ELF-1 (cell line): Measurements from ENCODE around the gene WNT9B.
A peak's percentile ranks its signal among the peaks of the same experiment; 100 is the strongest.

Experiments
- DNase-seq: peaks from one replicate; pipeline ENCODE4 v3.0.0-alpha.2; 2016; ENCODE audit warnings: low read depth, low spot score

Gene WNT9B

DNA sequence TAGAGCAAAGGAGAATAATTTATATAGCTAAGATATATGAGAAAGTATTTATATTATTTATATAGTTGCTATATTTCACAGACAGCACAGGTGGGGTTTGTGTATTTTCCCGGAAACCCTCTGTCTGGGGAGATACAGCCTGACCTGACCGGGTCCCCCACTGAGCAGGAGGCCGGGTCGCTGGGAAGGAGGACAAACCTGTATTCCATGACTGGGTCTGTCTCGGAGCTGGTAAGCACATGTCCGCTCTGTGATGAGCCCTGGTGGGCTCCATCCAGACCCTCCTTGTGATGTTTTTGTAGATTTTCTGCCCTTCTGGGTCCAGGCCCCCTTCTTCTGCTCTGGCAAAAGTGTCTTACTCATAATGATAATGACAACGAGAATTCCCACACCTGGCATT is 27.7 kb downstream of the WNT9B start:
- no peak for DNase-seq

GRCh38 chr17:46881015-46881414 is 29.6 kb downstream of the WNT9B start:
- no peak for DNase-seq

DNA sequence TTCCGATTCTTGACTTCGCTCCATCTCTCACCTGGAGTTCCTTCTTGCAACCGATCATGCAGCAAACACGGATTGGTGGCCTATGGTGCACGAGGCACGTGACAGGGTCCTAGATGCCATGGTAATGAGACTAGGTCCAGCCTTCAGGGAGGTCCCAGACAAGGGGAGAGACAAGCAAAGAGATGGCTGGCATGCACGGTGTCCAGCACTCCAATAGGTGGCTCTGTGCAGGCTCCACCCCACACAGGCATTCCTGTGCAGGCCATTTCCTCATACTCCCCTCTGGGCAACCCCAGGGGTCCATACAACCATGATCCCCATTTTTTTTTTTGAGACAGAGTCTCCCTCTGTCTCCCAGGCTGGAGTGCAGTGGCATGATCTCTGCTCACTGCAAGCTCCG is 31.3 kb downstream of the WNT9B start:
- DNase-seq, result no peak

- no peak for DNase-seq
These were observed 32.6 kb downstream of the WNT9B start for GRCh38 chr17:46883871-46884520.

- no peak for DNase-seq
These were observed 33.2 kb downstream of the WNT9B start for GRCh38 chr17:46884552-46884951.

- DNase-seq, result no peak
These were observed 34.3 kb downstream of the WNT9B start for GRCh38 chr17:46885415-46886309.

DNA sequence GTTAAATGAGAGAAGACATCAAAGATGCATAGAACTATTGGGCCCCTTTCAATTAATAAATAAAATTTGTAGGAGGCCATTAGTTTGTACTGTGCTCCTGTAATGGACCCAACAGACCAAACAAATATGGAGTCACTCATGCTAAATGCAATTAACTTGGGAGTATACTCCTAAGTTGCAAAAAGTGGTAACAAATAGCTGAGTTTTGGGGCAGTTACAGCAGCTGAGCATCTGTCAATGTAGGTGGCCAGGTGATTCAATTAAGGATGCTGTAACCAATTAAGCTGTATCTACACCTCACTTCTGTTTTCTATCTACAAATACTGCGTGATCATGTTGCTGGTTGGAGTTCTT is 34.9 kb downstream of the WNT9B start:
- DNase-seq, result no peak

DNA sequence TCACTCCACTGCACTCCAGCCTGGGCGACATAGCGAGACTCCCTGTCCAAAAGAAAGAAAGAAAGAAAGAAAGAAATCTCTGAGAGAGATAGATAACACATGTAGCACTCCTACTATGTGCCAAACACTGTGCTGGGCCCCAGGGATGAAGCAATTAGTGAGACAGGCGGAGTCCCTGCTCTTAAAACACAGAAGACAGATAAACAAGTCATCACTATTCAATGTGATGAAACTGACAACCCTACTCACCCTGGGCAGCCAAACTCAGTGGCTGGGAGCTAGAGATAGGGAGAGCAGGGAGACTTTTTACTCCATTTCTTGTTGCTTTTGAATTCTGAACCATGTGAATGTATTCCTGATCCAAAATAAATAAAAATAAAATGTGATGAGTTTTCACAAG is 36.3 kb downstream of the WNT9B start:
- no peak for DNase-seq

GRCh38 chr17:46888727-46889126 is 37.3 kb downstream of the WNT9B start:
- DNase-seq, result no peak

DNA sequence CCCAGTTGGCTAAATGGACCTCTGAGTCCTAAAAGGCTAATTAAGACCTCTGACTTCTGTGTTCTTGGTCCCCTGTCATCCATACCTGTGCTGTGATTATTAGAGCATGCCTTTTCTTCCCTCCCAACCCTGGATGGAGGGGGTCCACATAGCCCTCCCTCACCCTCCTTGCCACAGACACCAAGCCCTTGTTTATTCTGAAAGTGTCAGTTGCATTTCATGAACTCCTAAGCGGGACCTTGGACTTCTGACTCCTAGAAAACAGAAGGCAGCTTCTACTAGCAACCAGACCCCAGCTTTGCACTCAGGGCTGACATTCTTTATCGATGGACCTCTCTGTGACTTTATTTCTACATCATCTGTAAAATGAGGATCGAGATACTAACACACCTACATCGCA is 38.1 kb downstream of the WNT9B start:
- no peak for DNase-seq

GRCh38 chr17:46889992-46890564 is 38.7 kb downstream of the WNT9B start:
- DNase-seq, result peak; percentile 57

DNA sequence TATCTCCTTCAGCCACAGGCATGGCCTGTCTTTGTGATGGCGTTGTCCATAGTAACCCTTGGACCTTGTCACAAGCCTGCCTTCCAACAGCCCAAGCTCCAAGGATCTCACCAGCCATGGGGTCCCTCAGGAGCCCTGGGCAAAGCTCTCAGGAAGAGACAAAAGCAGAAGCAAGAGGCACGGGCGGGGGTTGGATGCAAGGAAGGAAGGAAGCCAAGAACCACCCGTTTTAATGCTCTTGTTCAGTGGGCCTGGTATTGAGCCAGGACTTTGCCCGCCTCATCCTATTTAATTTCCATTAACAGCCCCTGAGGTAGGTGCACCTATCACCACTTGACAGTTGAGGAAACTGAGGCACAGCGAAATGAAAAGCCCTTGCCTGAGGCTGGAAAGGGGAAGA is 39.3 kb downstream of the WNT9B start:
- no peak for DNase-seq

DNA sequence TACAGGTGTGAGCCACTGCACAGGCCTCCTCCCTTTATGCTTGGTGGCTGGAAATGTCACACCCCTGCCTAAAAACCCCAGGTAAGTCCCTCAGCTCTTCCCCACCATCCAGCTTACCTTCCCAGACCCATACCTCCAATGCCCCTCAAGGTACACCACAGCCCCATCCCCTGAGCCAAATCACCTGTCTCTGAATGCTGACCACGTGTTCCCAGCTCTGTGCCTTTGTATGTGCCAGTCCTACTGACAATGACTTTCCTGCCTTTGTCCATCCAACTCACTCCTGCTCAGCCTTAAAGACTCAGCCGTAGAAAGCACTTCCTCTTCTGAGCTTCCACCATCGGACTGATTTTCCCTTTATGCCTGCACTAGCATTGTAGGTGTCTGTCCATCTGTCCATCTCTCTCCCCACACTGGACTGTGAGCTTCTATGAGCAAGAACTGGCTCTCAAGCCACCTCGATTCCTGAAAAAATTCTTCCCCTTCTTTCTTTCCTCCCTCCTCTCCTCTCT is 40.9 kb downstream of the WNT9B start:
- DNase-seq, result no peak

DNA sequence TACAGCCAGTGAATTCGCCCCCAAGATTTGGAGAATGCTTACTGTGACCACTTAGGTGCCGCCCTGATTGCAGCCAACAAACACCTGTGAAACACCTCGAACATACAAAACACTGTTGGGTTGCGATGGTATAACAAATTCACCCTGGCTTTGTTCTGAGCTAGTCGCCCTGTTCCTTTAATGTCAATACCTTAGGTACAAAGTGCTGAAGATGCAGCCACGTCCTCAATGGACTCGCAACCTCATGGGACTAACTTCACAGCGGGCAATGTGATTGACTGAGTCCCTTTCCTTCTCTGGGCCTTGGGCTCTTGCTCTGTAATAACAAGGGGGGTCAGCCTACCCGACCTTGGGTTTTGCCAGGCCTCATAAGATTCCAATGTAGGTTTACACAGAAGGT is 42.6 kb downstream of the WNT9B start:
- DNase-seq, result no peak

- peak; percentile 92 for DNase-seq
These were observed 43.2 kb downstream of the WNT9B start for GRCh38 chr17:46894476-46895151.

DNA sequence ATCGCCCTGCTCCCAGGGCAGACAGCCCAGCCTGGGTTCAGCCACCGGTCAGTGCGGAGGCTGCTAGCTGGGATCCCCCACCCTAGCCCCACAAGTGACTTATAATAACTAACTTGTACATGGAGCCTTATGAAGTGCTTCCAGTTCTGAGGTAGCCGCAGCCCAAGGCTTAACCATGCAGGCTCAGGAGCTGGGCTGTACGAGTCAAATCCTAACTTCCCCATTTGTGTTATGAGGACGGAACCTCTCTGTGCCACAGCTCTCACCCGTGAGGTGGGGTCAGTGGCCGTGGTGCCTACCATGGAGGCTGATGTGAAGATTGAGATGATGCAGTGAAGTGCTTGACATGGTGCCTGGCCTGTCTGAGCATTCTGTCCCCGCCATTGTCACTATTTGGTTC is 43.8 kb downstream of the WNT9B start:
- no peak for DNase-seq

DNA sequence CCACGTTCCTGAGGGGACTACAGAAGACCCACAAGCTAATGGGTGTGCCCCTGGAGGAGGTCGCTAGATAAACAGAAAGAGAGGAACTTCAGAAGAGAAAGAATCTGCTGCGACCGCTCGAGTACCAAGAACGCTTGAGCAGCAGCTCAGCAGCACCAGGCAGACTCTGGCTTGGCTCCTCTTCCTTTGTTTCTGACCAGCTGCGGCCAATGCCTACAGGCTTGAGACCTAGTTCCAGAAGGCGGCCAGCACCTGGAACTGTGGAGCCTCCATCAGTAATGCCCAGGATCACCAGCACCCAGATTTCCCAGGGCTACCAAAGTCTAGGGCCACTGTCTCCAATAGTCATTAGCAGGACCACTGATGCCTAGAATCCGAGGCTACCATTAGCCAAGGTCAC is 45.6 kb downstream of the WNT9B start:
- DNase-seq, result no peak

DNA sequence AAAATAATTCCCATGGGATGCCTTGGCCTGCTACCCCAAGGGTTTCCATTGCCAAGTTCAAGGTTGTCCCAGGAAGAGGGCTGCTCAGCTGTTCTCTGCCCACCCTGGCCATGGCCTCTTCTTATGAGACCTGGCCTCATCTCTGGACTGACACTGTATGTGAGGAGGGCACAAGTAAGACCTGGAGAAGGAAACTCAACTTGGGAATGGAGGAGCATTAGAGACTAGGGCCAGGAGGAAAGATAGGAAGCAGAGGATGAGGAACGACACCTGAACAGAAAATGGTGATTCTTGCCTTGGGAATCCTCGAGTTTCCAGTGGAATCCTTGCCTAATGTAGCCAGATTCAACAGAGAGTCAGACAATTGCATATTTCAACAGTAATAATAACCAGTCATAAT is 47.0 kb downstream of the WNT9B start:
- DNase-seq, result no peak

DNA sequence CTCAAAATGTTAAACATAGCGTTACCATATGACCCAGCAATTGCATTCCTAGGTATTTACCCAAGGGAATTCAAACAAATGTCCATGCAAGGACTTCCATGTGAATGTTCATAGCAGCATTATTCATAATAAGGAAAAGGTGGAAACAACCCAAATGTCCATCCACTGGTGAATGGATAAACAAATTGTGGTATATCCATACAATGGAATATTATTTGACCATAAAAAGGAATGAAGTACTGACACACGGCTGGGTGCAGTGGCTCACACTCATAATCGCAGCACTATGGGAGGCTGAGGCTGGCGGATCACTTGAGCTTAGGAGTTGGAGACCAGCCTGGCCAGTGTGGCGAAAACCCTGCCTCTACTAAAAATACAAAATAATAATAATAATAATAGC is 47.5 kb downstream of the WNT9B start:
- DNase-seq, result no peak

DNA sequence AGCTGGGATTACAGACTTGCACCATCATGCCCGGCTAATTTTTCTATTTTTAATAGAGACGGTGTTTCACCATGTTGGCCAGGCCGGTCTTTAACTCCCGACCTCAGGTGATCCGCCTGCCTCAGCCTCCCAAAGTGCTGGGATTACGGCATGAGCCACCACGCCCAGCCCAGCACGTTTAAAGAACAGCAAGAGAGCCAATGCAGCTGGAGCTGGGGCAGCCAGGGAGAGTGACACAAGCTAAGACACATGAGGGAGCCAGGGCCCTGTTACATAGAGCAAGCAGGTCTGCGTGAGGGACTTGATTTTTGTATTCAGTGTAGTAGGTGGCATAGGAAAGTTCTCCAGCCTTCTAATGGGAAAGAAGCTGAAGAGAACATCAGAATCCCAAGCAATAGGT is 49.9 kb downstream of the WNT9B start:
- DNase-seq, result no peak

- no peak for DNase-seq
These were observed 52.6 kb downstream of the WNT9B start for GRCh38 chr17:46903762-46904672.
